Measurements from ENCODE around the gene TUBA4A.
A peak's percentile ranks its signal among the peaks of the same experiment; 100 is the strongest.

TUBA4A gene

GRCh38 chr2:219286436-219287115, 32.9 kb upstream of the TUBA4A start:
- DNase-seq = no peak

GRCh38 chr2:219285894-219286425, 32.2 kb upstream of the TUBA4A start:
- peak; percentile 8 for DNase-seq

- no peak for DNase-seq
Measured at GRCh38 chr2:219285373-219285735, 31.6 kb upstream of the TUBA4A start.

- DNase-seq = no peak
Measured at GRCh38 chr2:219284501-219285372, 31.0 kb upstream of the TUBA4A start.

- DNase-seq = no peak
Measured at GRCh38 chr2:219282943-219283581, 29.3 kb upstream of the TUBA4A start.

GRCh38 chr2:219282375-219282774, 28.7 kb upstream of the TUBA4A start:
- no peak for DNase-seq

- DNase-seq = no peak
Measured at GRCh38 chr2:219281588-219281987, 27.9 kb upstream of the TUBA4A start.

- DNase-seq = no peak
Measured at GRCh38 chr2:219280651-219281050, 26.9 kb upstream of the TUBA4A start.

- DNase-seq = no peak
Measured at GRCh38 chr2:219279916-219280516, 26.3 kb upstream of the TUBA4A start.

GRCh38 chr2:219279151-219279915, 25.6 kb upstream of the TUBA4A start, which contains the start of gene DNAJB2:
DNAJB2 (plus strand) TSS chr2:219279366; CDS start chr2:219279834, 468 bp downstream.
- peak; percentile 98 for DNase-seq

GRCh38 chr2:219278655-219279150, 25.0 kb upstream of the TUBA4A start:
- DNase-seq = no peak

GRCh38 chr2:219277703-219278654, 24.3 kb upstream of the TUBA4A start:
- peak; percentile 67 for DNase-seq

- DNase-seq = no peak
Measured at GRCh38 chr2:219274361-219274921, 20.7 kb upstream of the TUBA4A start.

- DNase-seq = no peak
Measured at GRCh38 chr2:219273937-219274336, 20.2 kb upstream of the TUBA4A start.

- DNase-seq = no peak
Measured at GRCh38 chr2:219272995-219273394, 19.3 kb upstream of the TUBA4A start.

GRCh38 chr2:219272356-219272755, 18.6 kb upstream of the TUBA4A start:
- no peak for DNase-seq

- no peak for DNase-seq
Measured at GRCh38 chr2:219271021-219271420, 17.3 kb upstream of the TUBA4A start.

- DNase-seq = no peak
Measured at GRCh38 chr2:219270055-219270372, 16.3 kb upstream of the TUBA4A start.

GRCh38 chr2:219269362-219270054, 15.8 kb upstream of the TUBA4A start:
- peak; percentile 28 for DNase-seq

GRCh38 chr2:219268294-219268693, 14.6 kb upstream of the TUBA4A start:
- no peak for DNase-seq
